IPS-NIHi11 (cell line): ENCODE measurements around the gene GPR142.

Experiments used
- DNase-seq: peaks from one replicate; pipeline ENCODE4 v3.0.0; 2012; ENCODE audit warnings: mixed read lengths, low spot score

The GPR142 gene, protein sequence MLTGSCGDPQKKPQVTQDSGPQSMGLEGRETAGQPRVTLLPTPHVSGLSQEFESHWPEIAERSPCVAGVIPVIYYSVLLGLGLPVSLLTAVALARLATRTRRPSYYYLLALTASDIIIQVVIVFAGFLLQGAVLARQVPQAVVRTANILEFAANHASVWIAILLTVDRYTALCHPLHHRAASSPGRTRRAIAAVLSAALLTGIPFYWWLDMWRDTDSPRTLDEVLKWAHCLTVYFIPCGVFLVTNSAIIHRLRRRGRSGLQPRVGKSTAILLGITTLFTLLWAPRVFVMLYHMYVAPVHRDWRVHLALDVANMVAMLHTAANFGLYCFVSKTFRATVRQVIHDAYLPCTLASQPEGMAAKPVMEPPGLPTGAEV

DNA sequence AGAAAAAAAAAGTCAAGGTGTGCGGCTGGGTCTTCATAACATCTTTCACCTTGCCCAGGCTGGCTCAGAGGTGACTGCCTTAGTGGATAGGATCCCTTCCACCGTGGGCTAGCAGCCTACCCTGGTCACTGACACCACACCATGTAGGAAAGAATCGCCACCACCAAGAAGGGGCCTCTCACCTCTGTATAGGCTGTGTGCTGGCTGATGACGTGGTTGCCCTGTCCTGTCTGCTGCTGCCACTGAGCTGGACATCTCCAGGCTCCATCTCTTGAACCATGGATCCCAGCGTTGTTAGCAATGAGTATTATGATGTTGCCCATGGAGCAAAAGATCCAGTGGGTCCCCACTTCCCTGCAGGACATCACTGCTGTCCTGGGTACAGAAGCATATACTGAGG is at the start of gene GPR142:
Gene GPR142, plus strand, starts transcription at position 301 of the 400 bp plus-strand sequence. CDS start 2,035 bp downstream, outside the sequence.
- DNase-seq = no peak

DNA sequence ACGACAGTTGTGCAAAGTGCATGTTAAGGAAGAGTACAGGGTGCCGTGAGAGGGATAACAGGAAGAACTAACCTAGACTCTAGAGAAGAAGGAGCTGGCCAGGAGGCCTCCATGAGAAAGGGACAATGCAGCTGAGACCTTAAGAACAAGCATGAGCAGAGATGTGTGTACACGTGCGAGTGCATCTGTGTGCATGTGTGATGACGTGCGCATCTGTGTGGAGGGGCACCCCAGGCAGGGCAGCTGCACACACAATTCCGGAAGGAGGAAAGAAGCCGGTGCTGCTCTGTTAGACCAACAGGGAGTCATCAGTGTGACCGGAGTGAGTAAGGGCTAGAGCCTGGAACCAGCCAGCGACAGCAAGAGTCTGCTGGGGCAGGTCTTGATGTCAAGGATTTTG is 48.9 kb upstream of the GPR142 start:
- no peak for DNase-seq

DNA sequence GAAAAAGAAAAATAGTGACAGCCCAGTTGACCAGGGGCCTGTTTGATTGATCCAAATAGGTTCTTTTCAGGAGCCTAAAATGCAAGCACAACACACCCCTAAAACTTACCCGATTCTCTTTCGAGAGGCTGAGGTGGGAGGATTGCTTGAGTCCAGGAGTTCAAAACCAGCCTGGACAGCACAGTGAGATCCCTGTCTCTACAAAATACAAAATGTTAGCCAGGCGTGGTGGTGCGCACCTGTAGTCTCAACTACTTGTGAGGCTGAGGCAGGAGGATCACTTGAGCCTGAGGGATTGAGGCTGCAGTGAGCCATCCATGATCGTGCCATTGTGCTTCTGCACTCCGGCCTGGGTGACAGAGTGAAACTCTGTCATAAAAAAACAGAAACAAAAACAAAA is 42.8 kb upstream of the GPR142 start:
- no peak for DNase-seq

DNA sequence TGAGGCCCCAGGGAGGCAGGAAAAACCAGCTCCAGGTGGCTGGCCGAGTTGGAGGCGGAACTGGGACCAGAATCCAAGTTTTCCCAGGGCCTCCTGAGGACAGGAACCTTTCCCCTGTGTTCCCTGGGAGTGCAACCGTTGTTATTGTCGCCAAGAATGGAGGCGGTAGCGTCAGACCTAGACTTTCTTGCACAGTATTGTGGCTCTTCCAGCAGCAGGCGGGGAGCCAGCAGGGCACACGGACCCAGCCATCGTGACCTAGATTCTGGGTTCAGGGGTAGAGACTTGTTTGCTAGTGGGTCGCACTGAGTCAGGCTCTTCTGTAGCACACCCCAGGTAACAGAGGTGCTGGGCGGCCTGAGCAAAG is 41.9 kb upstream of the GPR142 start:
- no peak for DNase-seq

DNA sequence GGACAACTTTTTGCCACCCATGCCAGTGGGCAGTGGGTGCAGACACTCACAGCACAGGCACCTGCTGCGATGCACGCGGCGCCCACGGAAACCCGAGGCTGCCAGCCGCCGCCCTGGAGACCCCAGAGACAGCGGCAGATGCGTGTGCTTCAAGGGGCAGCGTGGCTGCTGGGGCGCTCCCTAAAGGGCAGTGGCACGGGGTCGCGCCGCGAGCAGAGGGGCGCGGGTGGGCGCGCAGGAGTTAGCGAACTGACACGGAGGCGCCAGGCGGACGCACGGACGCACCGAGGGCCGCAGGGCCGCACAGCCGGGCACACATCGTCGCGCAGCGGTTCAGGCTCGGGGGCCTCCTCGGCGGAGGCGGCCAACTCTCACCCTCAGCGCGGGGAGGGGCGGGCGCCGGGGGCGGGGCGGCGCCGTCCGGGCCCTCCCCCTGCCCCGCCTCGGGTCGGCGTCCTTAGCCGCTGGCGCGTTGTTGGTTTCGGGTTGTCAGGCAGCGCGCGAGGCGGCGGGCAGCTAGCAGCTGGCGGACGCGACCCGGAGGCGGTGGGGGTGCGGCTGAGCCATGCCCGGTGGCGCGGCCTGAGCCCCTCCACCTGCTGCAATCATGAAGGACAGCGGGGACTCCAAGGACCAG is 41.4 kb upstream of the GPR142 start, which contains the start of gene KIF19:
Gene KIF19, plus strand, starts transcription at position 484 of the 637 bp plus-strand sequence. Its CDS starts 124 bp downstream, at position 608.
- DNase-seq = peak; percentile 96

DNA sequence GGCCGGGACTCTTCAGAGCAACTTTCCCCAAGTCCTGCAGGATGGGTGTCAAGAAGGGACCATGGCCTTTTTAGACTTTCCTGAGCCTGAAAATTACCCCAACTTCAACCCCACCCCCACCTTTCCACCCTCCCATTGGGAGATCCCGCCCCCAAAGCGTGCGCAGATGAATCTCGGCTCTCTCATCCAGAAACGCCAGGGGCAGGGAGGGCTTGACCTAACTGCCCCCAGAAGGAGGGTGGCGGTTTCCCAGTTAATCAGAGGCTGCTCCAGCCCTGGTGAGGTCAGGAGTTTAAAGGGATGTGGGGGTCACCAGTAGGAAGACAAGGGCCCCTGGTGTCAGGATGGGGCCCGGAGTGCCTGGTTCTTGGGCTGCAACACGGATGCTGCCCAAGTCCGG is 40.8 kb upstream of the GPR142 start:
- DNase-seq = no peak

DNA sequence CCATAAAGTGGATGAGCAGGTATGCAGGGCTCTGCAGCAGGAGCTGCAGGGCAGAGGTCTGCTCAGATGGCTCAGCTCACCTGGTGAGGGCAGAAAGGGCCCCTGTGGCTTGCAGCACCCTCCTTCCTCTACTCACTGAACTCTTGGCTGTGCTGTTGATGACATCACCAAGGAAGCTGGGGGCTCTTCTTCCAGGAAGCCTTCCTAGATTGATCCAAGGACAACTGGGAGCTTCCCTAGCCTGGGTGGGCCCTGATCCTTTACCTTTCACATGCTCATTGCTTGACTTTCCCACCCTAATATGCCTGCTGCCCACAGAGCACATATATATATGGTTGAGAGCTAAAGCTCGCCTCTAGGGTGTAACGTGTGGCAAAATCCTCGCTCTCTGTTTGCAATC is 38.8 kb upstream of the GPR142 start:
- DNase-seq = no peak

DNA sequence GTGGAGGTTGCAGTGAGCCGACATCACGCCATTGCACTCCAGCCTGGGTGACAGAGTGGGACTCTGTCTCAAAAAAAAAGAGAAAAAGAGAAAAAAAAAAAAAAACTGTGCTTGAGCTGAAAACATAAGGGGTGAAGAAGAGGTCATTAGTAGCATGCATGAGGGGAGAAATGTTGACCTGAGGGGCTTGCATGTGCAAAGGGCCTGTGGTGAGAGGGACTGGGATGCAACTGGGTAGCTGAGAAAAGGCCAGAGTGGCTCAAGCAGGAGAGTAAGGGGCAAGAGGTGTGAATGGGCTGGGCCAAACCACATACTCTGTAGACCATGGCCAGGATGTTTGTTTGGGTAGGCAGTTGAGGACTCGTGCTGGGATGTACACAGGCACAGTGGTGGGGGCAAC is 37.9 kb upstream of the GPR142 start:
- DNase-seq = no peak

DNA sequence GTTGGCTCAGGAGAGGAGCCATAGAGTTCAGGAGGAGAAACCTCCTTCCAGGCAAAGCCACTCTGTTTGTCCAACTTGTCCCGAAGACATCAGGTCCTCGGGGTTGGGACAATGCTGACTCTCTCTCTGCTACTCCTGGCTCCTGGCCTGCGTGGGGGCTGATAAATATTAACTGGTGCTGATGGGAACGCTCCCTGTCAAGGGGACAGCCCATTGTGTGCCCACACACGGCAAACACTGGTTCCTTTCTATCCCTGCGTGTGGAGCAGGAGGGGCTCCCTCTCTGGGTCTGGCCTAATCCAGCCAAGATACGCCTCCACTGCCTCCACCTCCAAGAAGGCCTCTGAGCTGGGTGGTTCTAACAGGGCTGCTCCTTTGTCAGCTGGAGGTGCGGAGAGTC is 36.9 kb upstream of the GPR142 start:
- no peak for DNase-seq

DNA sequence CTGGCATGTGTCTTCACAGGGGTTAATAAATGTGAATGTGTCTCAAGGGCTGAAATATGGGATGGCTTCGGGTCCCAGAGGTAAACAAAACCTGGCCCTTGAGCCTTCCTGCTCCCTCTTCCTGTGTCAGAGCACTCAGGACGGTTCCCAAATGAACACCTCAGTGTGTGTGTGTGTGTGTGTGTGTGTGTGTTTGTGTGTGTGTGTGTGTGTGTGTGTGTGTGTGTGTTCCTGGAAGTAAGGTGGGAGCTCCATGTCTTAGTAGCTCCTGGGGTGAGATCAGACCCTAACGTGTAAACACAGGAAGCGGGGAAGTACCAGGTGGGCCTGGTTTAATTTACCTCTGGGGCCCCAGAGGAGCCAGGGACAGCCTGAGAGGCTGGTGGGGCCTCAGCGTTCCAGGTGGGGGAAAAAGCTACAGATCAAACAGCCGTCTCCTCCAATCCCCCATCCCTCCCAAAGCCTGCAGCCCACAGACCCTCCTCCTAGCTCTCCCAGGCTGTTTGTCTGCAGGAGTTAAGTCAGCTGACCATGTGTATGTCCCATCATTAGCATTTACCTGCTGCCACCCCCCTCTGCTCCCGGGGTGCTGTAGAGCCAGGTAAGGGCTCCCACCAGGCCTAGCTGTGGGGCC is 35.2 kb upstream of the GPR142 start:
- DNase-seq = no peak

DNA sequence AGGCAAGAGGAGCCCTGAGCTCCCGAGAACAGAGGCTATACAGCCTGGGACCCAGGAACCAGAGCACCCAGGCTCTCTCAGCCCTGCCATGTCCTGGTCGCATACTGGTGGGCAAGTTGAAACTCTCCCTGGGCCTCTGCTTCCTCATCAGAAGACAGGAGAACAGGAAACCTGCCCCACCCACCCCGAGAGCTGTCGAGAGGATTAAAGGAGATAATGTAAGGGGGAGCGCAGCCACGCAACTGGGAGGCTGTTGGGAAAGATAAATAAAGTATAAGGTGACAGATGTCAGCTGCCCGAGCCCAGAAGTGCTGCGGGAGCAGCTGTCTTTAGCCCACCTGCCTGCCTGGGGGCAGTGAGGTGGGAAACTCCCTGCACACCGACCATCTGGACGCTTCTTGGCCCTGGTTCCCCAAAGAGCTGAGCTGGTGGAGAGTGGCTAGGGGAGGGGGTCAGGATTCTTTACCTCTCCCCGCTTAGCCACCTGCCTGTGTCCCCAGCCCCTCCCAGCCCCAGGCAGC is 34.5 kb upstream of the GPR142 start:
- DNase-seq = no peak

DNA sequence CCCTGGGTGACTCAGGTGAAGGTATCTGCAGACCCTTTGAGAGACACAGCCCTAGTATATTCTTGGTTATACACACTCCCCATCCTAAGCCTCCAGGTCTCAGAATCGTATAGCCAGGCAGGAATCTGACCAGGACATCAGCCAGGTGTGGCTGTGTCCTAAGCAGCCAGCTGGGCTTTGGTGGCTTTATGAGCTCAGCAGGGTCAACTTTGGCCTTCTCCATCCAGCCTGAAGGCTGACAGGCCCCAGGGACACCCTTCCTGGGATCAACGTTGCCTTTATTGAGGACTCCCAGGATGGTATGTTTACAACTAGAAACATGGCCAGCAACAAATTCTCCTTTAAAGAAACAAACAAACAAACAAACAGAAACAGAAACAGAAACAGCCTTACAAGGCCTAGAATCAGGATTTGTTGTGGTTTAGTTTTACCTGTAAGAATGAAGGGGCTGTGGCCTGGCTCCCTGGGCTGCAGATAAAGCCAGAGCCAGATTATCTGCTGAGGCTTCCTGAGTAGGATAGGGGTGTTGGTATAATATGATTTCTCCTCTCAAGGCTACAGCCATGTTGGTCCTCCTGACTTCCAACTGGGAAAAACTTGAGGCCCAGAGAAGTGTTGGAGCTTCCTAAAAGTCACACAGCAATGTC is 32.8 kb upstream of the GPR142 start:
- DNase-seq = no peak

DNA sequence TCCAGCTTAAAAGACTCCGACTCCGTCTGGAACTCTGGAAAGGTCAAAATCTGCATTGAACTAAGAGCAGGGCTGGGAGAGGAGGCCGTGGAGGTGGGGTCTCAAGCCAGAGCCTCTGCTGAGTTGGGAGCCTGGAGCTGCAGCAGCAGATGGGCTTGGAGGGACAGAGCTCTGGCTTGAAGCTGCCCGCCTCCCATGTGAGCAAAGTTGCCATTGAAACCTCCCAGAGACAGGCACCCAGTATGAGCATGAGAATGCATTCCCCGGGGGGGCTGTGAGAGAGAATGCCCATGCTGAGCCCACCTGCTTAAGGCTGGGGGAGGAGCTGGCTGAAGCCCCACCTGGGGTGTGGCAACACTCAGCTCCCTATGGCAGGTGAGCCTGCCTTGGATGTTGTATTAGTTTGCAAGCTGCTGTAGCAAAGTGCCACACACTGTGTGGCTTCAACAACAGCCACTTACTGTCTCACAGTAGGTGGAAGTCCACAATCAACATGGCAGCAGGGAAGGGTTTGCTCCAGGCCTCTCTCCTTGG is 31.7 kb upstream of the GPR142 start:
- no peak for DNase-seq

DNA sequence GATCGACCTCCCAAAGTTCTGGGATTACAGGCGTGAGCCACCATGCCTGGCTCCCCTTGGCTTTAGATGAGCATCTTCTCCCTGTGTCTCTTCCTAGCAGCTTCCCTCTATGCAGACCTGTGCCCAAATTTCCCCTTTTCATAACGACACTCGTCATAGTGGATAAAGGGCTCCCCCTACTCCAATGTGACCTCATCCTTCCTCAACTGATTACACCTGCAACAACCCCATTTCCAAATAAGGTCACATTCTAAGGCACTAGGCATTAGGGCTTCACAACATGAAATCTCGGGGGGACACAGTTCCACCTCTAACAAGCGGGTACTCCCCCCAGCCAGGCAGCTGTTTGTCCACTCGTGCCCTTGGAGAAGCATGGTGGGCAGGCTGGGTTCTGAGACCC is 31.0 kb upstream of the GPR142 start:
- no peak for DNase-seq

DNA sequence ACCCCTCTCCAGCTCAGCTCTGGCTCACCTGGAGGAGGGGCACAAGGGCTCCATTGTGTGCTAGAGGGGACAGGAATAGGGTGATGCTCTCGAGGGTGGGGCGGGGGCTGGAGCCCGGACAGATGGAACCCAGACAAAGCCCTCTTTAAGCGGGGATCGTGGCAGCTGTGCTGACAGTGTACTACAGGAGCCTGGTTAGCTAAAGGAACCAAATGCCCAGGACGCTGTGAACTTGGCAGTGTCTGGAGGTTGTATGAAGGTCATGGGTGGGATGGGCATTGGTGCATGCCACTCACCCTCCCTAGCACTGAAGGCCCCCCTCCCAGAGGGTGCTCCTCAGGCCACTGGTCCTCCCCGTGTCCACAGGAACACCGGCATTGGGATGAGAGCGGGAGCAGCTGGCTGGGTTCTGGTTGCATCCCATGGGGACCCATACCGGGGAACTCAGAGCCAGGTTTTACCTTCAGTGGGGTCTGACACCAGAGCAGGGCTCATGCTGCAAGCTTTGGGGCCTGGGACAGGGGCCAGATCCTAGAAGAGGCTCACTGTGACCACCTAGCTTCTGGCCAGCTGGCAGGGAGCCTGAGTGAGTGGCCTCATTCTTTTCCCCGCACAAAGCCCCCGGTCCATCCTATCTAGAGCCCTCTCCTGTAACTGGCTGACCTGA is 29.3 kb upstream of the GPR142 start:
- no peak for DNase-seq

DNA sequence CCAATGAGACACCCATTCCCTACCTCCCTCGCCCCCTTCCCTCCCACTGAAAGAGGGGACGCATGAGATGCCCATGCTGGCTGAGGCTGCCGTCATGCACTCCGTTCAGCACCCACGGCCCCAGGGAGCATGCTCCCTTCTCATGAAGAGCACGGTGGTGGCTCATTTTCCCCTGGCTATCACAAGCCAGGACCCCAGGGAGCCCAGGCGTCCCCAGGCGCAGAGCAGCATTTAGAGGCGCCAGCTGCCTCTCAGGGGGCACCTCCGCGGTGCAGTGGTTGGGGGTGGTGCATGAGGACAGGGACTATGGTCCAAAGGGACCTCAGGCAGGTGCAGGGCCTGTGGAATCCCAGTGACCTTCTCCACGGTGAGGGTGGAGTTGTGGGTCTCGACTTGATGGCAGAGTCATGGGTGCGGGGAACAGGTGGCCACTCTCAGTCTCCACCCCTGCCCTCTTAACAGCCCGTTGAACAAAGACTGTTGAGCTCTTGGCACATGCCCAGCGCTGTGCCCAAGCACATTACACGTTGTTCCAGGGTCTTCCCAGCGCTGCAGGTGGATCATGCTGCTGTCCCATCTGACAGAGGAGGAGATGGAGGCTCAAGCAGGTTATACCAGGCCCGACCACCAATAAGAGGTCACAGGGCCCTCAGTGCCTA is 27.6 kb upstream of the GPR142 start:
- DNase-seq = no peak

DNA sequence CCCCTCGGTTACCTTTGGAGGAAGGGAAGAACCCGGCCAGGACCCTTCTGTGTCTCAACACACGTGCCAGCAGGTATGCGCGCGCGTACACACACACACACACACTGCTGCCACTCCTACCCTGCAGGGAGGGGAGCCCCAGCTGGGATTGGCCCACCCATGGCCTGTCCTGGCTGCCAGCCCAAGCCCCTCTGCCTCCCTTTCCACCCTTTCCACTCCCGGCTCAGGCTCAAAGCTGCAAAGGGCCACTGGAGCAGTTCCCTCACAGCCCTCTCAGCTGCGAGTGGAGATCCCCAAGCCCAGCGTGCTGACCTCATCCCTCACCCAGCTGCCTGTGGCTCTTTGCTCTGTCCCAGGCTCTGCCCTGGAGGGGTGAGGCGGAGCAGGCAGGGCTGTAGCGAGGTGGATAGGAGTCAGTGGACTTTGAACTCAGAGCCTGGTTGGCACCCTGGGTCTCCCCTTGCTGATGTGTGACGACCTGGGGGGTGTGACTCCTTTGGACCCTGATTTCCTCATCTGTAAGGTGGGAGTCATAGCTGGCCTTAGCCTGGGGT is 26.8 kb upstream of the GPR142 start:
- no peak for DNase-seq

DNA sequence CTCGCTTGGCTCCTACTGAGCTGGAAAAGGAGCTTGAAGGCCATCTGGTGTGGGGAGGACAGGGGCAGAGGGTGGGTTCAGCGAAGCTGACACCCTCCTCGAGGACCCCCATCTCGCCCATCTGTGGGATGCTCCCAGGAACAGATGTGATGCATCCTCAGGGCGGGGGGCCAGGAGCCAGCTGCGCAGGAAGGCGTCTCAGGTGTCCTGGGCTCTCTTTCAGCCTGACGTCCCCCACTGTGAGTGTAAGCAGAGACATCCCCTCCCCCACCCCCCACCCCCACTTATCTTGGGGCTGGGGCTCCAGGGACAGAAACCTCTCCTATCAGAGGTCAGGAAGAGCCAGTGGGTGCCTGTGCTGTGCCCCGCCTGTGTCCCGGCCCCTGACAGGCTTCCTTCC is 25.1 kb upstream of the GPR142 start:
- DNase-seq = no peak

DNA sequence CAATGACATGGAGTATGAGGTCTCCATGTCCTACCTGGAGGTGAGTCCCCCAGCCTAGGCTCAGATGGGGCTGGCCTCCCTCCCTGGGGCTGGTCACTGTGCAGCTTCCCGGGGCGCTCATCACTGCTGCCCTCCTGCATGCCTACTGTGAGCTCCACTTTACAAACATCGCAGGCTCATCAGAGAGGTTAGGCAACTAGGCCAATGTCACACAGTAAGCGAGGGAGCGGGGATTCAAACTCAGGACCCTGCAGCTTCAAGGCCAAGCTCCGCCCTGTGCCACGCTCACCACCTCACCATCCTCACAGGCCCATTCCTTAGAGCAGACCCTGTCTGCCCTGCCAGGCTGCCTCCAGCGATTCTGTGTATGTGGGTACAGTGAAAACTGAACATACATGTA is 24.2 kb upstream of the GPR142 start:
- no peak for DNase-seq

DNA sequence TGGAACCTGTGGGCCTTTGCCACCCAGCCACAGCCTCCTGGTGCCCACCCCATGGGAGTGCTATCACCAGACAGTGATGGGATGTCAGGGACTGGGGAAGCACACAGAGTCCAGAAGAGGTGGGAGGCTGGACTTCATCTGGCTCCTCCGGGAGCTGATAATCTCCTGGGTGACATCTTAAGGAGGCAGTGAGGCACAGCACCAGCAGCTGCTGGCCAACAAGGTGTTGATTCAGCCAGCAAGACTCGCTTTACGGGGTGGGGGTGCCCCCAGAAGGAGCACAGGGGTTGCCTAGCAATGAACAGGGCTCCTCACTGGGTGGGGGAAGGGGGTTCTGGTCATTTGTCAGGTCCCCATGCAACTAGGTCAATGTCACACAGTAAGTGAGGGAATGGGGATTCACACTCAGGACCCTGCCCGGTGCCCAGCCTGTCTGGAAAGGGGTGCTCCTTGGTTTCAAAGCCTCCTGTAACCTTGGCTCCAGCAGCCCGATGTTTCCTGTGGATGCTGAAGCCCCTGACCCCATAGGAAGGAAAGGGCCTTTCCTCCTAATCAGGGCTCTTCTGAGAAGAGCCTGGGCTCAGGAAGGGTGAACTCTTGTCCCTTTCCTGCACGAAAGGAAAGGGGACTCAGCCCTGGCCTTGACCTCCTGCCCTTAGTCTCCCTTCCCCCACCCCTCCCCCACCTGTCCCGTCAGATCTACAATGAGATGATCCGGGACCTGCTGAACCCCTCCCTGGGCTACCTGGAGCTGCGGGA is 23.6 kb upstream of the GPR142 start:
- no peak for DNase-seq
